Calu3 (cell line): Measurements from ENCODE around the gene PPIF. TPM values are rescaled to one million over a fixed set of nuclear protein-coding genes. Genes with fewer than 3 reads are reported as not detected.

Experiments
- BruUV-seq: library from RNA; stranded (reverse); fragments of 400-500 nt; replicated peaks from 2 replicates; lab custom pipeline; 2021; lab: Mats Ljungman, UMichigan
- CTCF ChIA-PET: fragments of 300-600 bp; sonication (Branson Sonifier 250); formaldehyde crosslinking; loops from one replicate; lab custom pipeline; 2022; ENCODE audit warnings: antibody characterized with exemption; lab: Charles Lee
- DNase-seq: peaks from one replicate; pipeline ENCODE4 v3.0.0; 2022
- H3K27ac Mint-ChIP-seq: one replicate; pipeline ENCODE4 v1.8.0; 2022; ENCODE audit warnings: mixed read lengths; ENCODE audit not compliant: unreplicated experiment
- H3K27me3 Mint-ChIP-seq: one replicate; pipeline ENCODE4 v1.8.0; 2022; ENCODE audit warnings: mixed read lengths; ENCODE audit not compliant: unreplicated experiment
- H3K36me3 Mint-ChIP-seq: one replicate; pipeline ENCODE4 v1.8.0; 2022; ENCODE audit warnings: mild to moderate bottlenecking, moderate library complexity, mixed read lengths; ENCODE audit not compliant: insufficient read depth, unreplicated experiment
- H3K4me1 Mint-ChIP-seq: one replicate; pipeline ENCODE4 v1.8.0; 2022; ENCODE audit warnings: mild to moderate bottlenecking, low read depth, mixed read lengths; ENCODE audit not compliant: unreplicated experiment
- H3K4me3 Mint-ChIP-seq: one replicate; pipeline ENCODE4 v1.8.0; 2022; ENCODE audit warnings: mild to moderate bottlenecking, low read depth, moderate library complexity, mixed read lengths; ENCODE audit not compliant: unreplicated experiment
- H3K9me3 Mint-ChIP-seq: one replicate; pipeline ENCODE4 v1.8.0; 2022; ENCODE audit warnings: low read depth, mixed read lengths; ENCODE audit not compliant: unreplicated experiment
- CTCF ChIP-seq: fragments of 200-600 bp; IDR thresholded peaks from one replicate; pipeline ENCODE4 v1.8.0; 2022; ENCODE audit warnings: antibody characterized with exemption; ENCODE audit not compliant: unreplicated experiment
- intact Hi-C: fragments of 100-400 bp; cut with micrococcal nuclease; formaldehyde crosslinking; loops from one replicate; pipeline ENCODE4 v1.10.0; 2022; ENCODE audit not compliant: unreplicated experiment
- total RNA-seq: library from RNA; stranded (reverse); gene quantifications from 2 replicates; pipeline ENCODE4 v1.2.3, GENCODE V29; 2022

The PPIF gene
- total RNA-seq, 1 experiment from 2014 or later: 77.2 TPM

GRCh38 chr10:79320316-79320715 lies 27.0 kb upstream of the PPIF start:
- no peak for TF ChIP-seq CTCF
- Mint-ChIP-seq H3K36me3 (no peaks in the 10 kb centered on the region), H3K9me3 (peaks cover 2% of the 10 kb centered on the region), H3K27me3 (no peaks in the 10 kb centered on the region), H3K4me1 (peaks cover 18% of the 10 kb centered on the region), H3K4me3 (no peak overlapping the region), H3K27ac (no peak overlapping the region)
- BruUV-seq: no TSS peak
- no peak for DNase-seq
- CTCF ChIA-PET: interaction anchor here (1.6 kb wide), 1 partner anchor 17 kb away, joined by 3 read pairs; no protein-coding TSS in a partner anchor
- intact Hi-C loops: no loop called here

GRCh38 chr10:79320820-79321493 lies 26.3 kb upstream of the PPIF start:
- DNase-seq: no peak
- Mint-ChIP-seq H3K9me3 (peaks cover 2% of the 10 kb centered on the region), H3K4me1 (peaks cover 18% of the 10 kb centered on the region), H3K27me3 (no peaks in the 10 kb centered on the region), H3K36me3 (no peaks in the 10 kb centered on the region), H3K27ac (no peak overlapping the region), H3K4me3 (no peak overlapping the region)
- CTCF ChIA-PET: interaction anchor here (1.0 kb wide), 1 partner anchor 24 kb away, joined by 3 read pairs; no protein-coding TSS in a partner anchor
- intact Hi-C loops: no loop called here
- BruUV-seq: no TSS peak
- TF ChIP-seq CTCF: no peak

DNA sequence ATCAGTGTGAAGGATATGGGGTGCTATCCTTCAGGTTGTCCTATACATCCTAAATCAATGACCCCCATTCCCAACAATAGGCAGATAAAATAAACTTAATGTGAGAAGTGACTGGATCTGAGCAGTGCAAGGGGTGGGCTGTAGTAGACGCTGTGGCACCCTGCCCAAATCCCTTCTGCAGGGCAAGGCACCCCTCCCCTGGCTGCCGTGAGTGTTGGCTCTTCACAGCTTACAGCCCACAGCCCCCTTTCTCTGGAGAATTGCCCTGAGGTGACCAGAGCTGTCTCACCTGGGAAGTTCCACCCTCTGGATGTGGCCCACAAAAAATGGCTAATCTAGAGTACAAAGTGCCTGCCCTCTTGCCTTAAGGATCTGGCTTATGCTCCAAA lies 25.8 kb upstream of the PPIF start:
- Mint-ChIP-seq H3K27me3 (no peaks in the 10 kb centered on the region), H3K4me3 (no peak overlapping the region), H3K36me3 (no peaks in the 10 kb centered on the region), H3K27ac (no peak overlapping the region), H3K9me3 (peaks cover 2% of the 10 kb centered on the region), H3K4me1 (peaks cover 18% of the 10 kb centered on the region)
- CTCF ChIA-PET: interaction anchor here (1.0 kb wide), 1 partner anchor 24 kb away, joined by 3 read pairs; no protein-coding TSS in a partner anchor
- intact Hi-C loops: no loop called here
- DNase-seq: no peak
- BruUV-seq: no TSS peak
- no peak for TF ChIP-seq CTCF

DNA sequence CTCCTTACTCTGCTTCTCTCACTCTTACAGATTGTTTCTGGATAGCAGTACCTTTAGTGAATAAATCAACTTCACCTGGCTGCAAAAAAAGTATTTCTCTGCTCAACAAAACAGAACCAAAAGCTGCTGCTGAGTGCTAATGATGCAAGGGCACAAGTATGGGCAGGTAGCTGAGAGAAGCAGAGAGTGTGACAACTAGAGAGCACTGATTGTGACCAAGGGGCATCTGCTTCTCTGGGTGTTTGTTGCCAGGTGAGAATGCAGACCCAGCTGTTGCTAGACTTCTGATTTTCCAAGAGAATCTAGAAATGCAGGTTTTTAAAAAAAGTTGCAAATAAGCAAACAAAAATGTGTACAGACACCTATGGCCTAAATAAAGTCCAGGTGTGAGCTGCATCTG lies 25.3 kb upstream of the PPIF start:
- no peak for DNase-seq
- Mint-ChIP-seq H3K9me3 (peaks cover 2% of the 10 kb centered on the region), H3K27me3 (no peaks in the 10 kb centered on the region), H3K36me3 (no peaks in the 10 kb centered on the region), H3K4me3 (no peak overlapping the region), H3K4me1 (peaks cover 18% of the 10 kb centered on the region), H3K27ac (no peak overlapping the region)
- no TSS peak for BruUV-seq
- intact Hi-C loops: no loop called here
- CTCF ChIA-PET: interaction anchor here (1.0 to 1.2 kb wide), 2 partner anchors 20 to 23 kb away, joined by 3 read pairs; no protein-coding TSS in a partner anchor
- TF ChIP-seq CTCF: no peak
